PC-3 (cell line): ENCODE results near the gene PRICKLE2. TPM values are rescaled to one million over a fixed set of nuclear protein-coding genes. Genes with fewer than 3 reads are reported as not detected.

Experiments
- ATAC-seq: fragments of 200-7000 bp; cut with Tn5 transposase; 2 replicates; pipeline ENCODE4 v1.9.1; 2020; ENCODE audit warnings: mild to moderate bottlenecking, moderate library complexity
- BruUV-seq: library from RNA; stranded (reverse); fragments of 400-500 nt; replicated peaks from 2 replicates; lab custom pipeline; 2021; lab: Mats Ljungman, UMichigan
- CTCF ChIA-PET: fragments of 300-600 bp; sonication (Branson Sonifier 250); formaldehyde crosslinking; loops from one replicate; lab custom pipeline; 2022; ENCODE audit warnings: antibody characterized with exemption; lab: Charles Lee
- POLR2A ChIA-PET: fragments of 300-600 bp; sonication (Branson Sonifier 250); formaldehyde crosslinking; loops from one replicate; lab custom pipeline; 2022; ENCODE audit warnings: antibody characterized with exemption; ENCODE audit not compliant: unreplicated experiment; lab: Charles Lee
- DNase-seq: peaks from one replicate; pipeline ENCODE4 v3.0.0-alpha.2; 2015
- H2AFZ ChIP-seq: fragments of 300-600 bp; sonication (generic); 2 replicates; pipeline ENCODE4 v1.6.0; 2016; ENCODE audit warnings: antibody characterized with exemption, low read length
- H3F3A ChIP-seq: fragments of 300-600 bp; sonication (generic); one replicate; pipeline ENCODE4 v1.6.0; 2017; ENCODE audit warnings: antibody characterized with exemption, low read length, control low read depth, mild to moderate bottlenecking; ENCODE audit not compliant: unreplicated experiment
- H3K27ac ChIP-seq: fragments of 300-600 bp; sonication (generic); 2 replicates; pipeline ENCODE4 v1.5.1; 2016; ENCODE audit warnings: mild to moderate bottlenecking, low read length
- H3K27me3 ChIP-seq: fragments of 300-600 bp; sonication (generic); 2 replicates; pipeline ENCODE4 v1.6.1; 2016; ENCODE audit warnings: low read length, mixed read lengths
- H3K36me3 ChIP-seq: fragments of 300-600 bp; sonication (generic); 2 replicates; pipeline ENCODE4 v1.6.1; 2016; ENCODE audit warnings: low read depth, mixed run types, low read length, mixed read lengths
- H3K4me1 ChIP-seq: fragments of 300-600 bp; sonication (generic); 2 replicates; pipeline ENCODE4 v1.5.1; 2016; ENCODE audit warnings: low read length; ENCODE audit not compliant: insufficient read depth
- H3K4me2 ChIP-seq: fragments of 300-600 bp; sonication (generic); 2 replicates; pipeline ENCODE4 v1.6.0; 2016; ENCODE audit warnings: low read length
- H3K4me3 ChIP-seq: fragments of 300-600 bp; sonication (generic); 2 replicates; pipeline ENCODE4 v1.5.1; 2016; ENCODE audit warnings: mild to moderate bottlenecking, low read length, mixed read lengths
- H3K79me2 ChIP-seq: fragments of 300-600 bp; sonication (generic); 2 replicates; pipeline ENCODE4 v1.6.1; 2017; ENCODE audit warnings: low read length, mixed read lengths
- H3K9ac ChIP-seq: fragments of 300-600 bp; sonication (generic); 2 replicates; pipeline ENCODE4 v1.6.0; 2016; ENCODE audit warnings: mild to moderate bottlenecking, low read length
- H3K9me2 ChIP-seq: fragments of 300-600 bp; sonication (generic); replicated peaks from 2 replicates; pipeline ENCODE4 v1.6.1; 2016; ENCODE audit warnings: mixed run types, low read length, mixed read lengths
- H3K9me3 ChIP-seq: fragments of 300-600 bp; sonication (generic); 2 replicates; pipeline ENCODE4 v1.6.1; 2016; ENCODE audit warnings: low read length, mixed read lengths
- H4K20me1 ChIP-seq: fragments of 300-600 bp; sonication (generic); 2 replicates; pipeline ENCODE4 v1.6.1; 2016; ENCODE audit warnings: low read length, mixed read lengths
- EZH2 ChIP-seq: fragments of 300-600 bp; sonication (generic); IDR thresholded peaks from one replicate; pipeline ENCODE4 v1.6.1; 2017; ENCODE audit warnings: antibody characterized with exemption, mild to moderate bottlenecking, low read length; ENCODE audit not compliant: unreplicated experiment
- EZH2phosphoT487 ChIP-seq: fragments of 300-600 bp; sonication (generic); IDR thresholded peaks from 2 replicates; pipeline ENCODE4 v1.6.1; 2018; ENCODE audit warnings: mild to moderate bottlenecking, antibody characterized with exemption, low read length, borderline replicate concordance
- intact Hi-C: fragments of 100-400 bp; cut with micrococcal nuclease; formaldehyde crosslinking; loops from 2 replicates; pipeline ENCODE4 v1.9.0; 2023
- total RNA-seq: library from RNA; depleted of rRNA; stranded (reverse); fragments of >200 nt; gene quantifications from 2 replicates; pipeline ENCODE4 v1.2.3, GENCODE V29; 2014
- TF ChIP-seq, protein P1 (sequence below): fragments of 300-600 bp; sonication (generic); conservative IDR thresholded peaks from 2 replicates; pipeline ENCODE4 v1.5.1; 2017; ENCODE audit warnings: antibody characterized with exemption, low read depth, mild to moderate bottlenecking, low read length

Gene PRICKLE2
- total RNA-seq, 1 experiment from 2014 or later, result 1.8 TPM

DNA sequence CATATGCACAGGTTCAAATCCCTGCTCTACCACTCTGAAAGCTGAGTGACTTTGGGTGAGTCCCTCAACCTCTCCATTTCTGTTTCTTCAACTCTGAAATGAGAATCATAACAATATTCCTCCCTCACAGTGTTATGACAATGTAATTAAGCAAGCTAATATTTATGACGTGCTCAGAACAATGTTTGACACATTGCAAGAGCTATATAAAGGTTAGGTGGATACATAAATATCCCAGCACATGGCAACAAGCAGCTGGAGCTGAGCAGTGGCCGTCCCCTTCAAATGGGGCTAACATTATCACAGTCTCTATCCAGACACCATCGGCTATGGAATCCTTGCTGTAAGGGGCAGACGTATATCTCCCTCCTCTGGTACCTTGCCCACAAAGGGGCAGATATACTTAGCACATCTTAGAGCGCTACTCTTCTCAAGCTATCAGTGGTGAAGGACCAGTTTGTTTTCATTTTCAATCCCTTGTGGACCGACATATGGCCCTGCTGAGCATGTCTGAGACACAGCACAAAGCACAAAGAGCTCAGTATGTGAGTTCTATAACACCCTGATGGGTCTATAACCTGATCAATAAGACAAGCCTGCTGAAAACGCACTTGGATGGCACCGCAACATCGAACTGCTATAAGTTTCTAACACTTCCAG is 80.9 kb downstream of the PRICKLE2 start:
- POLR2A ChIA-PET, result no interaction called here
- Histone ChIP-seq H3K4me2 (no peak overlapping the region), H3K9me2 (no peaks in the 10 kb centered on the region), H3K4me1 (no peaks in the 10 kb centered on the region), H4K20me1 (no peaks in the 10 kb centered on the region), H2AFZ (no peak overlapping the region), H3F3A (no peaks in the 10 kb centered on the region), H3K9ac (no peak overlapping the region), H3K27me3 (no peaks in the 10 kb centered on the region), H3K27ac (no peak overlapping the region), H3K4me3 (no peak overlapping the region), H3K36me3 (no peaks in the 10 kb centered on the region), H3K79me2 (no peaks in the 10 kb centered on the region), H3K9me3 (no peaks in the 10 kb centered on the region)
- TF ChIP-seq EZH2 (no peak), EZH2phosphoT487 (no peak)
- TF ChIP-seq, protein P1, sequence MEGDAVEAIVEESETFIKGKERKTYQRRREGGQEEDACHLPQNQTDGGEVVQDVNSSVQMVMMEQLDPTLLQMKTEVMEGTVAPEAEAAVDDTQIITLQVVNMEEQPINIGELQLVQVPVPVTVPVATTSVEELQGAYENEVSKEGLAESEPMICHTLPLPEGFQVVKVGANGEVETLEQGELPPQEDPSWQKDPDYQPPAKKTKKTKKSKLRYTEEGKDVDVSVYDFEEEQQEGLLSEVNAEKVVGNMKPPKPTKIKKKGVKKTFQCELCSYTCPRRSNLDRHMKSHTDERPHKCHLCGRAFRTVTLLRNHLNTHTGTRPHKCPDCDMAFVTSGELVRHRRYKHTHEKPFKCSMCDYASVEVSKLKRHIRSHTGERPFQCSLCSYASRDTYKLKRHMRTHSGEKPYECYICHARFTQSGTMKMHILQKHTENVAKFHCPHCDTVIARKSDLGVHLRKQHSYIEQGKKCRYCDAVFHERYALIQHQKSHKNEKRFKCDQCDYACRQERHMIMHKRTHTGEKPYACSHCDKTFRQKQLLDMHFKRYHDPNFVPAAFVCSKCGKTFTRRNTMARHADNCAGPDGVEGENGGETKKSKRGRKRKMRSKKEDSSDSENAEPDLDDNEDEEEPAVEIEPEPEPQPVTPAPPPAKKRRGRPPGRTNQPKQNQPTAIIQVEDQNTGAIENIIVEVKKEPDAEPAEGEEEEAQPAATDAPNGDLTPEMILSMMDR, result no peak
- intact Hi-C loops, result no loop called here
- DNase-seq, result no peak
- CTCF ChIA-PET, result no interaction called here
- ATAC-seq, result no peak
- no TSS peak for BruUV-seq

DNA sequence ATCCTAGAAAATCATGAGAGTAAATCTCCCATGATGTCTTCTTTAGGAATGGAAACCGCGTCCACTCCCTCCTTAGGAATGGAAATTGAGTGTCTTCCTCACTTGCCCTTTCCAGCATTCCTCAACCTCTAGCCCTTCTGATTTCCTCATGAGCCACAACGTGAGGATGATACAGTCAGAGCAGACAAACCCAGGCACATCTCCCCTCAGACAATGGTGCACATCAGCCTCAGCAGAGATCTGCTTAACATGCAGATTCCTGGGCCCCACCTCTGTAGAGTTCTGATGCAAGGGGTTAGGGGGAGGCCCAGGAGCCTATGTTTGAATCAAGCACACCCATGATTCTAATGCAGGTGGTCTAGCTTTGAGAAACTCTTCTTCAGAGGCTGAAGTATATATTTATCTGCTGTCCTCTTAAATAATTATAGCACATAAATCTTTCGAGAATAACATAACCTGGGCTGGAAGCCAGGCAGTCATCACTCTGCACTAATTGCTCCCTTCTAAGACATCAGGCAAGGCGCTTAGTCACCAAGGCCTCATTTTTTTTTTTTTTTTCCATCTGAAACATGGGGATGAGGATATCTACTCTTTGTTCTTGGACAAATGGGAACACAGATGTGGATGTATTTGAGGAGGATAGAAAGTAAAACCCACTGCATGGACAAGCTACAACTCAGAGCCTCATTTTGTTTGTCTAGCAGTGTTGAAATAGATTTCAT is 81.7 kb downstream of the PRICKLE2 start:
- TF ChIP-seq EZH2 (no peak), EZH2phosphoT487 (no peak)
- TF ChIP-seq, protein P1, result no peak
- POLR2A ChIA-PET, result no interaction called here
- no peaks in the 10 kb centered on the region for H3F3A ChIP-seq
- no TSS peak for BruUV-seq
- no peaks in the 10 kb centered on the region for H3K36me3 ChIP-seq
- CTCF ChIA-PET, result no interaction called here
- no peak overlapping the region for H3K9ac ChIP-seq
- no peaks in the 10 kb centered on the region for H4K20me1 ChIP-seq
- H3K4me1 ChIP-seq, result no peaks in the 10 kb centered on the region
- H3K9me3 ChIP-seq, result no peaks in the 10 kb centered on the region
- intact Hi-C loops, result no loop called here
- no peaks in the 10 kb centered on the region for H3K9me2 ChIP-seq
- ATAC-seq (peak; percentile 24; the same call in 1 of the 2 replicates), DNase-seq (peak; percentile 34)
- H3K4me3 ChIP-seq, result no peak overlapping the region
- no peaks in the 10 kb centered on the region for H3K79me2 ChIP-seq
- no peak overlapping the region for H3K27ac ChIP-seq
- no peaks in the 10 kb centered on the region for H3K27me3 ChIP-seq
- no peak overlapping the region for H2AFZ ChIP-seq
- no peak overlapping the region for H3K4me2 ChIP-seq

DNA sequence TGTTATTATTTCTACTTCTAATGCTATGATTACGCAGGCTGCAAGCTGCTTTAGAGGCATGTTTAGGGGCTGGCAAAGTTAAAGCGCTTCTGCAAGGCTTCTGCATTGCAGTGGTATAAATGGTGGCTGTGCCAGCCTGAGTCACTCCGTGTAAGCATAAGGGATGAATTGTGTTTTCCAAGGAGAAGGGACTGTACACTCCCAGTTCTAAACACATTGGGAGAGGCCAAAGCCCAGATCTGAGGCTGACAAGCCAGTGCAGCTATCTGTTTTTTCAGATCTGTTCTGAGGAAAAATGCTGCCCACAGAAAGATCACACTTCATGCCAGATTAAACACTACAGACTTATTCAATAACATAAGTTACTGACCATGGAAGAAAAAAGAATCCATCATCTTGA is 83.8 kb downstream of the PRICKLE2 start:
- Histone ChIP-seq H4K20me1 (no peaks in the 10 kb centered on the region), H3K9ac (no peak overlapping the region), H3K4me3 (no peak overlapping the region), H2AFZ (no peak overlapping the region), H3K4me2 (no peak overlapping the region), H3K9me2 (no peaks in the 10 kb centered on the region), H3K36me3 (no peaks in the 10 kb centered on the region), H3K27ac (no peak overlapping the region), H3K9me3 (no peaks in the 10 kb centered on the region), H3F3A (no peaks in the 10 kb centered on the region), H3K79me2 (no peaks in the 10 kb centered on the region), H3K27me3 (no peaks in the 10 kb centered on the region), H3K4me1 (no peaks in the 10 kb centered on the region)
- no peak for DNase-seq
- TF ChIP-seq EZH2phosphoT487 (no peak), EZH2 (no peak)
- TF ChIP-seq, protein P1, result no peak
- ATAC-seq, result peak; percentile 46
- CTCF ChIA-PET, result no interaction called here
- intact Hi-C loops, result no loop called here
- POLR2A ChIA-PET, result no interaction called here
- BruUV-seq, result no TSS peak
